ENCODE data around the gene TMEM80.
"Not testable (repeated sequence)": the region's sequence is repeated elsewhere in the genome, so short reads cannot be mapped to it uniquely, and the experiment has no call there.

Gene TMEM80

GRCh38 chr11:695538-696248 is at the start of gene TMEM80:
TSS of gene TMEM80 (plus strand) at chr11:695816. CDS start at chr11:695828, 12 bp downstream.
- Histone ChIP-seq H3K36me3 (ENCODE audit: insufficient read depth, low read length) (no peaks in the 10 kb centered on the region; the same call in 1 of the 2 replicates), H3K9ac (ENCODE audit: low read depth, low read length) (peak within 1 kb of the TSS; percentile 74), H3K9me3 (ENCODE audit: control insufficient read depth, insufficient read depth, low read length) (no peaks in the 10 kb centered on the region), H3K4me1 (ENCODE audit: insufficient read depth, low read length) (peaks cover 33% of the 10 kb centered on the region)

- Histone ChIP-seq H3K9ac (ENCODE audit: low read depth, low read length) (no peak overlapping the region), H3K9me3 (ENCODE audit: control insufficient read depth, insufficient read depth, low read length) (no peaks in the 10 kb centered on the region), H3K36me3 (ENCODE audit: insufficient read depth, low read length) (no peaks in the 10 kb centered on the region), H3K4me1 (ENCODE audit: insufficient read depth, low read length) (no peaks in the 10 kb centered on the region; the same call in 1 of the 2 replicates)
Observed at GRCh38 chr11:646214-646613, 49.4 kb upstream of the TMEM80 start.

- not testable (repeated sequence) for H3K36me3 ChIP-seq (ENCODE audit: insufficient read depth, low read length); H3K9me3 ChIP-seq (ENCODE audit: control insufficient read depth, insufficient read depth, low read length); H3K4me1 ChIP-seq (ENCODE audit: insufficient read depth, low read length); H3K9ac ChIP-seq (ENCODE audit: low read depth, low read length)
Observed at GRCh38 chr11:647672-648158, 47.9 kb upstream of the TMEM80 start.

GRCh38 chr11:650482-650881 is 45.1 kb upstream of the TMEM80 start:
- Histone ChIP-seq H3K9me3 (ENCODE audit: control insufficient read depth, insufficient read depth, low read length) (no peaks in the 10 kb centered on the region), H3K36me3 (ENCODE audit: insufficient read depth, low read length) (no peaks in the 10 kb centered on the region), H3K9ac (ENCODE audit: low read depth, low read length) (no peak overlapping the region), H3K4me1 (ENCODE audit: insufficient read depth, low read length) (no peaks in the 10 kb centered on the region)

GRCh38 chr11:653136-653535 is 42.5 kb upstream of the TMEM80 start:
- H3K9ac ChIP-seq (ENCODE audit: low read depth, low read length); H3K36me3 ChIP-seq (ENCODE audit: insufficient read depth, low read length); H3K4me1 ChIP-seq (ENCODE audit: insufficient read depth, low read length); H3K9me3 ChIP-seq (ENCODE audit: control insufficient read depth, insufficient read depth, low read length): not testable (repeated sequence)

- Histone ChIP-seq H3K36me3 (ENCODE audit: insufficient read depth, low read length) (no peaks in the 10 kb centered on the region), H3K9ac (ENCODE audit: low read depth, low read length) (no peak overlapping the region), H3K9me3 (ENCODE audit: control insufficient read depth, insufficient read depth, low read length) (no peaks in the 10 kb centered on the region), H3K4me1 (ENCODE audit: insufficient read depth, low read length) (no peaks in the 10 kb centered on the region)
Observed at GRCh38 chr11:653837-654236, 41.8 kb upstream of the TMEM80 start.

- H3K36me3 ChIP-seq (ENCODE audit: insufficient read depth, low read length); H3K9me3 ChIP-seq (ENCODE audit: control insufficient read depth, insufficient read depth, low read length); H3K9ac ChIP-seq (ENCODE audit: low read depth, low read length); H3K4me1 ChIP-seq (ENCODE audit: insufficient read depth, low read length): not testable (repeated sequence)
Observed at GRCh38 chr11:654444-654843, 41.2 kb upstream of the TMEM80 start.

GRCh38 chr11:655036-655726 is 40.4 kb upstream of the TMEM80 start:
- H3K36me3 ChIP-seq (ENCODE audit: insufficient read depth, low read length), result no peaks in the 10 kb centered on the region

GRCh38 chr11:656426-656825 is 39.2 kb upstream of the TMEM80 start:
- Histone ChIP-seq H3K4me1 (ENCODE audit: insufficient read depth, low read length) (no peaks in the 10 kb centered on the region), H3K36me3 (ENCODE audit: insufficient read depth, low read length) (no peaks in the 10 kb centered on the region), H3K9ac (ENCODE audit: low read depth, low read length) (no peak overlapping the region), H3K9me3 (ENCODE audit: control insufficient read depth, insufficient read depth, low read length) (no peaks in the 10 kb centered on the region)

More at GRCh38 chr11:655036-655726, 40.4 kb upstream of the TMEM80 start:
- H3K4me1 ChIP-seq (ENCODE audit: insufficient read depth, low read length), result no peaks in the 10 kb centered on the region
- no peak overlapping the region for H3K9ac ChIP-seq (ENCODE audit: low read depth, low read length)
- no peaks in the 10 kb centered on the region for H3K9me3 ChIP-seq (ENCODE audit: control insufficient read depth, insufficient read depth, low read length)

GRCh38 chr11:656866-657265 is 38.8 kb upstream of the TMEM80 start:
- Histone ChIP-seq H3K4me1 (ENCODE audit: insufficient read depth, low read length) (no peaks in the 10 kb centered on the region), H3K9ac (ENCODE audit: low read depth, low read length) (no peak overlapping the region), H3K36me3 (ENCODE audit: insufficient read depth, low read length) (no peaks in the 10 kb centered on the region), H3K9me3 (ENCODE audit: control insufficient read depth, insufficient read depth, low read length) (no peaks in the 10 kb centered on the region)

- Histone ChIP-seq H3K36me3 (ENCODE audit: insufficient read depth, low read length) (no peaks in the 10 kb centered on the region), H3K9me3 (ENCODE audit: control insufficient read depth, insufficient read depth, low read length) (no peaks in the 10 kb centered on the region), H3K4me1 (ENCODE audit: insufficient read depth, low read length) (no peaks in the 10 kb centered on the region), H3K9ac (ENCODE audit: low read depth, low read length) (no peak overlapping the region)
Observed at GRCh38 chr11:657691-658126, 37.9 kb upstream of the TMEM80 start.

- Histone ChIP-seq H3K36me3 (ENCODE audit: insufficient read depth, low read length) (no peaks in the 10 kb centered on the region), H3K9me3 (ENCODE audit: control insufficient read depth, insufficient read depth, low read length) (no peaks in the 10 kb centered on the region), H3K4me1 (ENCODE audit: insufficient read depth, low read length) (no peaks in the 10 kb centered on the region), H3K9ac (ENCODE audit: low read depth, low read length) (no peak overlapping the region)
Observed at GRCh38 chr11:659532-660085, 36.0 kb upstream of the TMEM80 start.

GRCh38 chr11:660281-660680 is 35.3 kb upstream of the TMEM80 start:
- Histone ChIP-seq H3K4me1 (ENCODE audit: insufficient read depth, low read length) (no peaks in the 10 kb centered on the region), H3K36me3 (ENCODE audit: insufficient read depth, low read length) (no peaks in the 10 kb centered on the region), H3K9me3 (ENCODE audit: control insufficient read depth, insufficient read depth, low read length) (no peaks in the 10 kb centered on the region), H3K9ac (ENCODE audit: low read depth, low read length) (no peak overlapping the region)

GRCh38 chr11:660681-661444 is 34.8 kb upstream of the TMEM80 start:
- Histone ChIP-seq H3K36me3 (ENCODE audit: insufficient read depth, low read length) (no peaks in the 10 kb centered on the region), H3K9me3 (ENCODE audit: control insufficient read depth, insufficient read depth, low read length) (no peaks in the 10 kb centered on the region), H3K9ac (ENCODE audit: low read depth, low read length) (no peak overlapping the region), H3K4me1 (ENCODE audit: insufficient read depth, low read length) (no peaks in the 10 kb centered on the region)

Measured in ES-I3 (cell line).